Endodermal cell (in vitro differentiated cells): Measurements from ENCODE around the gene FAM193A. TPM values are rescaled to one million over a fixed set of nuclear protein-coding genes. Genes with fewer than 3 reads are reported as not detected.

Source experiments
- DNase-seq: peaks from one replicate; pipeline ENCODE4 v3.0.0-alpha.2; 2017
- H3K27ac ChIP-seq: 2 replicates; pipeline ENCODE4 v1.5.1; 2013; ENCODE audit warnings: mild to moderate bottlenecking, low read depth, low read length, moderate library complexity
- H3K27me3 ChIP-seq: 2 replicates; pipeline ENCODE4 v1.6.1; 2013; ENCODE audit warnings: mild to moderate bottlenecking, low read length, moderate library complexity; ENCODE audit not compliant: insufficient read depth, control insufficient read depth, poor library complexity, severe bottlenecking
- H3K36me3 ChIP-seq: 2 replicates; pipeline ENCODE4 v1.7.0; 2013; ENCODE audit warnings: mild to moderate bottlenecking, low read length, moderate library complexity; ENCODE audit not compliant: control insufficient read depth, insufficient read depth
- H3K4me1 ChIP-seq: one replicate; pipeline ENCODE4 v1.7.0; 2013; ENCODE audit warnings: low read length; ENCODE audit not compliant: control insufficient read depth, insufficient read depth
- H3K4me3 ChIP-seq: 2 replicates; pipeline ENCODE4 v1.5.1; 2013; ENCODE audit warnings: mild to moderate bottlenecking, low read length, moderate library complexity
- H3K9ac ChIP-seq: 2 replicates; pipeline ENCODE4 v1.6.1; 2013; ENCODE audit warnings: mild to moderate bottlenecking, low read length, moderate library complexity; ENCODE audit not compliant: poor library complexity, severe bottlenecking; ENCODE audit errors: extremely low read depth
- H3K9me3 ChIP-seq: 2 replicates; pipeline ENCODE4 v1.6.1; 2013; ENCODE audit warnings: mild to moderate bottlenecking, low read length, moderate library complexity; ENCODE audit not compliant: control insufficient read depth
- H3K27ac Mint-ChIP-seq: 2 replicates; pipeline ENCODE4 v1.8.0; 2020; ENCODE audit warnings: mixed read lengths
- H3K27me3 Mint-ChIP-seq: 2 replicates; pipeline ENCODE4 v1.8.0; 2021; ENCODE audit warnings: mild to moderate bottlenecking, mixed read lengths; ENCODE audit not compliant: insufficient read depth
- H3K36me3 Mint-ChIP-seq: 2 replicates; pipeline ENCODE4 v1.8.0; 2020; ENCODE audit warnings: low read depth, mixed read lengths
- H3K4me1 Mint-ChIP-seq: 2 replicates; pipeline ENCODE4 v1.8.0; 2020; ENCODE audit warnings: mixed read lengths
- H3K4me3 Mint-ChIP-seq: 2 replicates; pipeline ENCODE4 v1.8.0; 2020; ENCODE audit warnings: mild to moderate bottlenecking, moderate library complexity, mixed read lengths
- H3K9me3 Mint-ChIP-seq: 2 replicates; pipeline ENCODE4 v1.8.0; 2020; ENCODE audit warnings: mild to moderate bottlenecking, mixed read lengths
- CTCF ChIP-seq: fragments of 200-600 bp; sonication (generic); conservative IDR thresholded peaks from 2 replicates; pipeline ENCODE4 v1.5.0; 2021; ENCODE audit warnings: antibody characterized with exemption, mild to moderate bottlenecking
- WGBS, 2 experiments: methylation state at CpG; one replicate each; pipeline versions ENCODE4 v1.1.5 to v1.1.7; 2013; ENCODE audit warnings: missing lambda C conversion rate in 2 of 2, mixed read lengths in 1 of 2; ENCODE audit not compliant: insufficient coverage in 1 of 2, insufficient read length in 1 of 2; 5-methylcytosine and 5-hydroxymethylcytosine counted together
- total RNA-seq, 2 donors: library from RNA; stranded (reverse); fragmentation: NEBNext Ultra II Directional in 1 of 2; extraction: Animal tissue kit (Norgen Biotek cat#: 25700) in 1 of 2; gene quantifications; 2 replicates in 1 of 2; 3 replicates in 1 of 2; pipeline ENCODE4 v1.2.1, GENCODE V29; 2021

FAM193A gene
- total RNA-seq, 2 donors from 2014 or later = 32.1 to 39.0 TPM

- WGBS, 2 experiments = 95 to 97% methylated on average over 12 of the region's 12 CpGs
- no peak for TF ChIP-seq CTCF
- Histone ChIP-seq H3K4me1 (no peaks in the 10 kb centered on the region), H3K9ac (no peak overlapping the region), H3K27ac (no peak overlapping the region), H3K36me3 (peaks cover 63% of the 10 kb centered on the region), H3K9me3 (no peaks in the 10 kb centered on the region), H3K27me3 (no peaks in the 10 kb centered on the region), H3K4me3 (no peak overlapping the region)
- Mint-ChIP-seq H3K4me1 (no peaks in the 10 kb centered on the region), H3K27ac (no peak overlapping the region), H3K9me3 (no peaks in the 10 kb centered on the region), H3K4me3 (no peak overlapping the region), H3K36me3 (peaks cover 50% of the 10 kb centered on the region), H3K27me3 (no peaks in the 10 kb centered on the region)
- no peak for DNase-seq
Observed at GRCh38 chr4:2728806-2729532, 192.5 kb downstream of the FAM193A start.

- Histone ChIP-seq H3K36me3 (peaks cover 64% of the 10 kb centered on the region), H3K9ac (no peak overlapping the region), H3K4me3 (no peak overlapping the region), H3K27me3 (no peaks in the 10 kb centered on the region), H3K4me1 (no peaks in the 10 kb centered on the region), H3K9me3 (no peaks in the 10 kb centered on the region), H3K27ac (no peak overlapping the region)
- Mint-ChIP-seq H3K36me3 (peaks cover 49% of the 10 kb centered on the region), H3K9me3 (no peaks in the 10 kb centered on the region), H3K4me1 (no peaks in the 10 kb centered on the region), H3K27ac (no peak overlapping the region), H3K4me3 (no peak overlapping the region), H3K27me3 (no peaks in the 10 kb centered on the region)
- no peak for TF ChIP-seq CTCF
- no peak for DNase-seq
- 95 to 97% methylated on average over 7 to 9 of the region's 9 CpGs for WGBS, 2 experiments
Observed at GRCh38 chr4:2729533-2729875, 193.1 kb downstream of the FAM193A start.

- 95 to 96% methylated on average over 28 of the region's 28 CpGs for WGBS, 2 experiments
- H3K27ac ChIP-seq = no peak overlapping the region
- Mint-ChIP-seq H3K4me3 (no peak overlapping the region), H3K27ac (no peak overlapping the region), H3K9me3 (peaks cover 19% of the 10 kb centered on the region), H3K4me1 (no peaks in the 10 kb centered on the region), H3K36me3 (peaks cover 57% of the 10 kb centered on the region), H3K27me3 (no peaks in the 10 kb centered on the region)
- H3K4me1 ChIP-seq = no peaks in the 10 kb centered on the region
- peaks cover 54% of the 10 kb centered on the region for H3K36me3 ChIP-seq
- no peaks in the 10 kb centered on the region for H3K27me3 ChIP-seq
- H3K4me3 ChIP-seq = no peak overlapping the region
- no peak for DNase-seq
- no peak overlapping the region for H3K9ac ChIP-seq
- H3K9me3 ChIP-seq = peaks cover 20% of the 10 kb centered on the region
- no peak for TF ChIP-seq CTCF
Observed at GRCh38 chr4:2731907-2732317, 195.5 kb downstream of the FAM193A start.
